H1 (cell line): ENCODE results near the gene MESD. TPM values are rescaled to one million over a fixed set of nuclear protein-coding genes. Genes with fewer than 3 reads are reported as not detected.
A peak's percentile ranks its signal among the peaks of the same experiment; 100 is the strongest.

Experiments used
- ASH2L ChIP-seq: fragments of 200-600, 300-600 bp; sonication (generic); IDR thresholded peaks from one replicate; pipeline ENCODE4 v1.7.1; 2017; ENCODE audit warnings: low read length
- BCL11A ChIP-seq, 2 experiments: IDR thresholded peaks; one replicate each; pipeline ENCODE4 v1.6.1; 2011; ENCODE audit warnings: low read depth in 2 of 2, low read length in 2 of 2, mild to moderate bottlenecking in 2 of 2
- CBX8 ChIP-seq: fragments of 300-800, 300-1000 bp; sonication (generic); IDR thresholded peaks from 2 replicates; pipeline ENCODE4 v1.7.1; 2016; ENCODE audit warnings: low read depth, low read length, borderline replicate concordance
- CHD1 ChIP-seq: IDR thresholded peaks from 2 replicates; pipeline ENCODE4 v1.6.1; 2012; ENCODE audit warnings: low read depth, low read length, improper control_type of control experiment
- CREB1 ChIP-seq: IDR thresholded peaks from 2 replicates; pipeline ENCODE4 v1.6.1; 2012; ENCODE audit warnings: inconsistent platforms
- CTBP2 ChIP-seq: IDR thresholded peaks from 2 replicates; pipeline ENCODE4 v1.7.0; 2011; ENCODE audit warnings: borderline replicate concordance, mild to moderate bottlenecking, moderate library complexity, mixed read lengths, low read length; ENCODE audit not compliant: insufficient read depth, insufficient read length
- EGR1 ChIP-seq: IDR thresholded peaks from 2 replicates; pipeline ENCODE4 v1.6.1; 2011; ENCODE audit warnings: low read depth, low read length, borderline replicate concordance
- HDAC6 ChIP-seq: IDR thresholded peaks from one replicate; pipeline ENCODE4 v1.7.1; 2012; ENCODE audit warnings: low read depth, mild to moderate bottlenecking, inconsistent platforms, low read length, moderate library complexity
- JUND ChIP-seq: IDR thresholded peaks from 2 replicates; pipeline ENCODE4 v1.6.1; 2011; ENCODE audit warnings: mild to moderate bottlenecking, improper control_type of control experiment, low read length
- KDM4A ChIP-seq: IDR thresholded peaks from one replicate; pipeline ENCODE4 v1.7.1; 2012; ENCODE audit warnings: low read depth, mild to moderate bottlenecking, moderate library complexity, low read length, inconsistent platforms; ENCODE audit not compliant: severe bottlenecking
- KDM5A ChIP-seq: fragments of 200-600 bp; IDR thresholded peaks from 2 replicates; pipeline ENCODE4 v1.7.1; 2012; ENCODE audit warnings: mild to moderate bottlenecking, low read length, inconsistent platforms, mixed read lengths
- PHF8 ChIP-seq: fragments of 200-600 bp; sonication (generic); conservative IDR thresholded peaks from 2 replicates; pipeline ENCODE4 v1.7.1; 2012; ENCODE audit warnings: low read depth, mild to moderate bottlenecking, inconsistent platforms, low read length, moderate library complexity
- POLR2A ChIP-seq, 2 experiments: IDR thresholded peaks; 1 replicate in 1 of 2; 2 replicates in 1 of 2; pipeline ENCODE4 v1.6.1; 2011; ENCODE audit warnings: low read depth in 2 of 2, low read length in 2 of 2, mild to moderate bottlenecking in 2 of 2; ENCODE audit errors: control extremely low read depth in 1 of 2
- POU5F1 ChIP-seq: IDR thresholded peaks from 2 replicates; pipeline ENCODE4 v1.6.1; 2011; ENCODE audit warnings: low read depth, mild to moderate bottlenecking, low read length, moderate library complexity
- RAD21 ChIP-seq, 2 experiments: IDR thresholded peaks in 1 of 2; conservative IDR thresholded peaks in 1 of 2; 2 replicates each; pipeline ENCODE4 v1.6.1; 2011; ENCODE audit warnings: low read depth in 2 of 2, low read length in 2 of 2, improper control_type of control experiment in 1 of 2, inconsistent platforms in 1 of 2, mild to moderate bottlenecking in 1 of 2, moderate library complexity in 1 of 2
- RFX5 ChIP-seq: IDR thresholded peaks from 2 replicates; pipeline ENCODE4 v1.6.1; 2011; ENCODE audit warnings: low read depth, low read length, improper control_type of control experiment, borderline replicate concordance
- SAP30 ChIP-seq: fragments of 300-600 bp; sonication (generic); IDR thresholded peaks from 2 replicates; pipeline ENCODE4 v1.7.1; 2012; ENCODE audit warnings: low read length, moderate library complexity, mild to moderate bottlenecking, inconsistent platforms; ENCODE audit not compliant: insufficient read depth, insufficient replicate concordance
- SIRT6 ChIP-seq: IDR thresholded peaks from one replicate; pipeline ENCODE4 v1.7.1; 2012; ENCODE audit warnings: low read length, inconsistent platforms
- SIX5 ChIP-seq: IDR thresholded peaks from 2 replicates; pipeline ENCODE4 v1.6.1; 2011; ENCODE audit warnings: mild to moderate bottlenecking, low read depth, low read length
- SP2 ChIP-seq: IDR thresholded peaks from 2 replicates; pipeline ENCODE4 v1.6.1; 2012; ENCODE audit warnings: mild to moderate bottlenecking, low read length, inconsistent platforms
- SP4 ChIP-seq: IDR thresholded peaks from 2 replicates; pipeline ENCODE4 v1.6.1; 2012; ENCODE audit warnings: low read length, inconsistent platforms
- TAF7 ChIP-seq: optimal IDR thresholded peaks from 2 replicates; pipeline ENCODE3; 2011; ENCODE audit warnings: low read depth, mild to moderate bottlenecking, inconsistent platforms, low read length, moderate library complexity, borderline replicate concordance
- TEAD4 ChIP-seq: IDR thresholded peaks from 2 replicates; pipeline ENCODE4 v1.6.1; 2012; ENCODE audit warnings: low read depth, low read length, inconsistent platforms, mixed read lengths
- YY1 ChIP-seq: IDR thresholded peaks from 2 replicates; pipeline ENCODE4 v1.6.1; 2011; ENCODE audit warnings: low read depth, mild to moderate bottlenecking, low read length
- polyA plus RNA-seq, 7 experiments: library from polyadenylated mRNA; depleted of rRNA in 3 of 7; stranded (reverse) in 5 of 7; unstranded in 2 of 7; fragments of >200 nt in 5 of 7; fragments of 200-250 nt in 2 of 7; gene quantifications; 1 replicate in 5 of 7; 2 replicates in 1 of 7; 4 replicates in 1 of 7; pipeline versions ENCODE4 v1.2.1 to v1.2.3, GENCODE V29; 2011 to 2013; ENCODE audit warnings: missing spikeins in 2 of 7, mixed read lengths in 2 of 7
- total RNA-seq: library from RNA; stranded (reverse); fragmentation: NEBNext Ultra II Directional; extraction: Animal tissue kit (Norgen Biotek cat#: 25700); gene quantifications from 2 replicates; pipeline ENCODE4 v1.2.1, GENCODE V29; 2021
- TF ChIP-seq, protein P1 (sequence below): IDR thresholded peaks from 2 replicates; pipeline ENCODE4 v1.6.1; 2012; ENCODE audit warnings: inconsistent platforms

Gene MESD
- total and polyA plus RNA-seq, 2 of the 8 experiments (the other 6 are each of a cell fraction or from before 2014, with no cell fraction given): 11.0 to 28.3 TPM

DNA sequence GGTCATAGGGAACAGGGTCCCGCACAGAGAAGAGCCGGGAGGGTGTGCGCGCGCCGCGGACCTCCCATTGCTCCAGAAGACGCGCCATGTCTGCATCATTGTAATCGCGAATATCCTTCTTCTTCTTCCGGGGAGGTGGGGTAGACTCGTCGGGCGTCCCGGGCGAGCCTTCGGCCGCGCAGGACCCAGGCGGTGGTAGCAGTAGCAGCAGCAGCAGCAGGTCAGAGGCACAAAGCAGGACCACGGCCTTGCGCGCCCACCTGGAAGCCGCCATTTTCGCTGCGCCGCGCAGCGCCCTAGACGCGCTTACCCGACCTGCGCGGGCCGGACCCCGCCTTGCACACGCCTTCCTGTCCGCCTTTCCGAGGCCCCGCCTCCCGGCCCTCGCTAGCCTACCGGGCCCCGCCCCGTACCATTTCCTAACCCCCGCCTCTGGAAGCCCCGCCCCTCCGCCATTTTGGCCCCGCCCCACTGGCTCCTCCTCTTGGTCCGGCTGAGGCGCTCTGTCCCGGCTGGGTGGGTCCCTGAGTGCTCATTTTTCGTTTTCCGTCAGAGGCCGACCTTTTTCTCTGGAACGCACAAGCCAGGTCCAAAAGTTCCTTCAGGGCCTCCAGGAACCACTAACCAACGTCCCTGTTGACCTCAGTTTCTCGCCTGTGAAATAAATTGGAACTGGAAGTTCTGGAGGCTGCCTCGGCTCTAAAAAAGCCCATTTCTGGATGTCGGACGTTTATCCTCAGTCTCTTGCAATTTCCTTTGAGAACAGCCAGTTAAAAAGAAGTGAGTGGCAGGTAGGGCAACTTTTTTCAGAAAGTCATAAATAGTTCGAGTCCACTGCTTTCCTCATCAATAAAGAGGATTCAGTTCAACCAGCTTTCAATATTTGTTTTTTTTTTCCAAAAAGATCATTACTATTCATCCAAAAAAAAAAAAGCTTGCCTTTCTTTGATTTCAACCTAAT is at the start of gene MESD (continued):
- no peak for TF ChIP-seq RAD21 (IDR thresholded peaks at IDR 0.05 in 1 of 2, conservative IDR thresholded peaks at IDR 0.05 in 1 of 2; ENCODE audit: low read depth in 2 of 2, low read length in 2 of 2)
- no peak for TF ChIP-seq CTBP2
- TF ChIP-seq KDM5A: peak; percentile 86
- no peak for TF ChIP-seq POU5F1
- TF ChIP-seq RFX5: no peak
- TF ChIP-seq SAP30: no peak
- TF ChIP-seq, protein P1, sequence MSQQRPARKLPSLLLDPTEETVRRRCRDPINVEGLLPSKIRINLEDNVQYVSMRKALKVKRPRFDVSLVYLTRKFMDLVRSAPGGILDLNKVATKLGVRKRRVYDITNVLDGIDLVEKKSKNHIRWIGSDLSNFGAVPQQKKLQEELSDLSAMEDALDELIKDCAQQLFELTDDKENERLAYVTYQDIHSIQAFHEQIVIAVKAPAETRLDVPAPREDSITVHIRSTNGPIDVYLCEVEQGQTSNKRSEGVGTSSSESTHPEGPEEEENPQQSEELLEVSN: no peak
- TF ChIP-seq HDAC6: no peak
- TF ChIP-seq JUND: no peak
- peak; percentile 97 to 99 for TF ChIP-seq POLR2A (IDR thresholded peaks at IDR 0.05; ENCODE audit: control extremely low read depth in 1 of 2, low read depth in 2 of 2, low read length in 2 of 2)
- peak; percentile 76 for TF ChIP-seq ASH2L
- no peak for TF ChIP-seq SIRT6
- no peak for TF ChIP-seq CHD1
- TF ChIP-seq SP4: no peak
- TF ChIP-seq TEAD4: peak; percentile 18; the same call in 1 of the 2 replicates
- peak; percentile 57 for TF ChIP-seq TAF7
- peak; percentile 81 for TF ChIP-seq CREB1
- TF ChIP-seq SIX5: no peak
- no peak for TF ChIP-seq EGR1
- TF ChIP-seq BCL11A (IDR thresholded peaks at IDR 0.05; ENCODE audit: low read depth in 2 of 2, low read length in 2 of 2): no peak
- peak; percentile 68 for TF ChIP-seq KDM4A
- no peak for TF ChIP-seq CBX8
- TF ChIP-seq YY1: peak; percentile 95
- no peak for TF ChIP-seq SP2
- peak; percentile 99 for TF ChIP-seq PHF8
